Measurements from ENCODE around the gene PTGDS.

DNA sequence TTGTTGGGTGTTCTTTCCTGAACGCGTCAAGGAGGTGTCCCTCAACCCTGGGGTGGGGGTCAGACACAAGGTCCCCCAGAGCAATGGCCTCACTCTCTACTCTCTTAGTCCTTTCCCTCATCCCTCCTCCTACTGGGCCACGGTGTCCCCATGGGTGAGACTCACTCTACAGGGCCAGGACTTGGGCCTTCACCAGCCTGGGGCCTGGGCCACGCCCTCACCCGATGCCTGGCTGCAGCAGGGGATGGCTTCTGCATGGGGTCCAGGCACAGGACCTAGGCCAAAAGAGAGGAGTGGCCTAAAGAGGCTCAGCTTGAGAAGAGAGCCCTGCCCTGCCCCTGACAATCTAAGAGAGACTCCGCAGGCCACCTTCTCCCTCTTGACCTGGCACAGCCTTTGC lies 19.4 kb upstream of the PTGDS start:
- no peak for TF ChIP-seq POLR2A (IDR thresholded peaks at IDR 0.05; ENCODE audit: low read depth, low read length)
- no peak for TF ChIP-seq POLR2AphosphoS5 (IDR thresholded peaks at IDR 0.05; ENCODE audit: low read depth, low read length)
- TF ChIP-seq TAF1 (IDR thresholded peaks at IDR 0.05; ENCODE audit: borderline replicate concordance, low read depth, low read length), result no peak
